Naive thymus-derived CD4-positive, alpha-beta T cell (primary cell): ENCODE measurements around the gene KDELR3. TPM values are rescaled to one million over a fixed set of nuclear protein-coding genes. Genes with fewer than 3 reads are reported as not detected.

ENCODE experiments used
- ATAC-seq: fragments of 150-1000 bp; cut with Tn5 transposase; 2 replicates; pipeline ENCODE4 v1.10.0; 2021; ENCODE audit warnings: mild to moderate bottlenecking, moderate library complexity
- CTCF ChIA-PET: fragments of 350-600 bp; sonication (Branson Sonifier 250); formaldehyde crosslinking; loops from one replicate; lab custom pipeline; 2021; ENCODE audit warnings: antibody characterized with exemption; lab: Charles Lee
- POLR2A ChIA-PET: fragments of 350-600 bp; sonication (Branson Sonifier 250); formaldehyde crosslinking; loops from one replicate; lab custom pipeline; 2021; ENCODE audit warnings: antibody characterized with exemption, inconsistent platforms; lab: Charles Lee
- DNase-seq, 9 donors: peaks; one replicate each; pipeline versions ENCODE4 v3.0.0 to v3.0.0-alpha.2; 2020 to 2022; ENCODE audit warnings: mixed read lengths in 1 of 9
- H3K27ac ChIP-seq: one replicate; pipeline ENCODE4 v1.7.0; 2013; ENCODE audit warnings: mild to moderate bottlenecking, low read depth, low read length, moderate library complexity
- H3K27me3 ChIP-seq, 2 donors: one replicate each; pipeline ENCODE4 v1.7.0; 2013; ENCODE audit warnings: low read length in 2 of 2, mild to moderate bottlenecking in 2 of 2, moderate library complexity in 2 of 2; ENCODE audit not compliant: control insufficient read depth in 2 of 2, insufficient read depth in 2 of 2
- H3K36me3 ChIP-seq, 3 experiments: 1 replicate in 2 of 3; 2 replicates in 1 of 3; pipeline ENCODE4 v1.7.0; 2013; ENCODE audit warnings: low read length in 3 of 3, mild to moderate bottlenecking in 3 of 3, moderate library complexity in 1 of 3; ENCODE audit not compliant: insufficient read depth in 3 of 3, control insufficient read depth in 2 of 3
- H3K4me1 ChIP-seq, 2 donors: one replicate each; pipeline ENCODE4 v1.7.0; 2013; ENCODE audit warnings: low read length in 2 of 2, mild to moderate bottlenecking in 2 of 2, moderate library complexity in 1 of 2; ENCODE audit not compliant: control insufficient read depth in 2 of 2, insufficient read depth in 2 of 2
- H3K4me3 ChIP-seq: 2 replicates; pipeline ENCODE4 v1.7.0; 2013; ENCODE audit warnings: mild to moderate bottlenecking, low read length
- H3K9me3 ChIP-seq, 3 experiments: 1 replicate in 2 of 3; 2 replicates in 1 of 3; pipeline ENCODE4 v1.7.0; 2013; ENCODE audit warnings: low read length in 3 of 3; ENCODE audit not compliant: control insufficient read depth in 2 of 3
- H3K27ac Mint-ChIP-seq, 9 donors: one replicate each; pipeline ENCODE4 v1.8.0; 2020 to 2022; ENCODE audit warnings: mixed read lengths in 9 of 9, mild to moderate bottlenecking in 8 of 9, moderate library complexity in 5 of 9, inconsistent platforms in 2 of 9
- H3K27me3 Mint-ChIP-seq, 5 donors: one replicate each; pipeline ENCODE4 v1.8.0; 2021 to 2022; ENCODE audit warnings: mixed read lengths in 5 of 5, mild to moderate bottlenecking in 1 of 5
- H3K36me3 Mint-ChIP-seq, 5 donors: one replicate each; pipeline ENCODE4 v1.8.0; 2020 to 2022; ENCODE audit warnings: mixed read lengths in 5 of 5, mild to moderate bottlenecking in 3 of 5, inconsistent platforms in 1 of 5
- H3K4me1 Mint-ChIP-seq, 7 donors: one replicate each; pipeline ENCODE4 v1.8.0; 2020 to 2022; ENCODE audit warnings: mixed read lengths in 7 of 7, mild to moderate bottlenecking in 3 of 7, inconsistent platforms in 1 of 7
- H3K4me3 Mint-ChIP-seq, 10 donors: one replicate each; pipeline ENCODE4 v1.8.0; 2020 to 2022; ENCODE audit warnings: mild to moderate bottlenecking in 10 of 10, mixed read lengths in 10 of 10, moderate library complexity in 6 of 10, inconsistent platforms in 2 of 10
- H3K9me3 Mint-ChIP-seq, 11 donors: one replicate each; pipeline ENCODE4 v1.8.0; 2020 to 2022; ENCODE audit warnings: mixed read lengths in 11 of 11, mild to moderate bottlenecking in 4 of 11, inconsistent platforms in 1 of 11, moderate library complexity in 1 of 11
- intact Hi-C, 2 donors: fragments of 100-400 bp; cut with micrococcal nuclease; formaldehyde crosslinking; loops; one replicate each; pipeline ENCODE4 v1.15.1; 2023
- polyA plus RNA-seq, 2 donors: library from polyadenylated mRNA; unstranded; fragments of 300-500 nt; fragmentation: Illumina TruSeq; gene quantifications; one replicate each; pipeline ENCODE4 v1.2.3, GENCODE V29; 2021
- total RNA-seq, 6 experiments: library from RNA in 5 of 6; stranded (reverse) in 5 of 6; gene quantifications; 1 replicate in 5 of 6; 2 replicates in 1 of 6; pipeline ENCODE4 v1.2.3 and lab custom pipeline; 2021 to 2026

The KDELR3 gene
- total and polyA plus RNA-seq, 7 experiments from 2014 or later, result 0.80 TPM; not detected in 6

DNA sequence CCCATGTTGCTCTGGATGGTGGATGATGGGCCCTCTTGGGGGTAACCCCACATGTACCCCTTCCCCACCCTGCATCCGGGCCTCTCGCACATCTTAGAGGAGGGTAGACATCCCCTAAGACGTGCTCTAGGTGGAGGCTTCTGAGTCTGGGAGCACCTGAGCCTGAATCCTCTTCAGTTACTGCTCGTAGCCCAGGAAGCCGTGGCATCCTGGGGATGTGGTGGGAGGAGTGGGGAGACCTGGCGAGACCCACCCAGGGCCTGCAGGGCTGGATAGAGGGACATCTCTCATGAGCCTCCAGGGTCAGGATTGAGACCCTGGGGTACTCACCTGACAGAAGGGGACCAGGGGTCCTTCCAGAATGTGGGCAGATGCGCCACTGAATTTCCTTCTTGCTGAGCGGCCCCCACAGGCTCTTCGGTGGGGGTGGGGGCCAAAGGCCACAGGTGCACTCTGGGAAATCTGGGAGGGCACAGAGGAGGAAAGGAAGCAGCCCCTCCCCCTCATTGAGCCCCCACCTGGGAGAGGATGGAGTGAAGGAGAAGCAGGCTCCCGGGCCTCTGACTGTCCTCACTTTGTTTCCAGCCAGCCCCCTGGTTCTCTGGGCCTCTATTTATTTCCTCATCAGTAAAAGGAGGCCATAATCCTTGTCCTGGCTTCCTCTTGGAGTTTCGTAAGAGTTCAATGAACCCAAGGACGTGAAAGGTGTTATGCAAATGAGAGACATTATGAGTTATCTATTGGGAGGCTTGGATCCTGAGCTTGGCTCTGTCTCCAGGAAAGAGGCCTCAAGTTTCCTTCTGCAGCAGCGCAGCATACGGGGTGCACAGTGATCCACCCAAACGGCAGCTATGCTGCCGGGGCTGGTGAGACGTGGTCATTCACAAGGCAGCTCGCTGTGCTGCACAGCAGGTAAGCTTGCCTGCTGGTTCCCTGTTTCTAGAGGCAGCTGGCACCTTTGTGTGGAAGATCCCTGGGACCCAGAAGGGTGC lies 44.1 kb upstream of the KDELR3 start:
- H3K27me3 Mint-ChIP-seq, result peaks cover 0 to 3% (median 0%) of the 10 kb centered on the region in 5 donors
- no peaks in the 10 kb centered on the region for H3K36me3 Mint-ChIP-seq
- Histone ChIP-seq H3K4me3 (no peak overlapping the region), H3K36me3 (no peaks in the 10 kb centered on the region), H3K27ac (no peak overlapping the region), H3K4me1 (no peaks in the 10 kb centered on the region), H3K27me3 (no peaks in the 10 kb centered on the region), H3K9me3 (no peaks in the 10 kb centered on the region)
- intact Hi-C loops, result no loop called here
- CTCF ChIA-PET, result no interaction called here
- no peak overlapping the region for H3K27ac Mint-ChIP-seq
- ATAC-seq (no peak), DNase-seq (no peak)
- H3K4me1 Mint-ChIP-seq, result no peaks in the 10 kb centered on the region
- POLR2A ChIA-PET, result no interaction called here
- no peak overlapping the region for H3K4me3 Mint-ChIP-seq
- H3K9me3 Mint-ChIP-seq, result no peaks in the 10 kb centered on the region

DNA sequence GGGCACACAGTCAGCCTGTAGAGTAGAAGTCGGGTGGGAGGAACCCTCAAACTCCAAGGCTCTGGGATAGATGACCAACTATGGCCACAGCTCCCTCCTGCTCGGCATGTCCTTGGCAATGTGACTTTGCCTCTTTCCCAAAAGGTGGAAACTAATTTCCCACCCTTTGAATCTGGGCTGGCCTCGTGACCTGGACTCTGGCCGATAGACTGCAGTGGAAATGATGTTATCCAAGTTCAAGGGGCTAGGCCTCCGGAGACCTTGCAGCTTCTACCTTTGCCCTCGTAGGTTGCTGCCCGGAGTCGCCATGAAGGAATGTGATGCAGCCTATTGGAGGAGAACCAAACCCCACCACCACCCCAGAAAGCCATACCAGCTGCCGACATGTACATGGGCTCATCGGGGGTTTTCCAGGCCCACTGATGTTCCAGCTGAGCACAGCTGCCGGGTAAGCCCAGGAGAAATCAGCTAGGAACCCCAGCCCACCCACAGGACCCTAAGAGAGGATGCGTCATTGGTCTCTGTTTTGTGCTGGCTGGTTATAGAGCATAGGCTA lies 43.3 kb upstream of the KDELR3 start:
- Histone ChIP-seq H3K36me3 (no peaks in the 10 kb centered on the region), H3K4me3 (no peak overlapping the region), H3K9me3 (no peaks in the 10 kb centered on the region), H3K4me1 (no peaks in the 10 kb centered on the region), H3K27me3 (no peaks in the 10 kb centered on the region), H3K27ac (no peak overlapping the region)
- DNase-seq (no peak), ATAC-seq (no peak)
- intact Hi-C loops, result no loop called here
- Mint-ChIP-seq H3K27me3 (no peaks in the 10 kb centered on the region), H3K4me3 (no peak overlapping the region), H3K9me3 (no peaks in the 10 kb centered on the region), H3K27ac (no peak overlapping the region), H3K36me3 (no peaks in the 10 kb centered on the region), H3K4me1 (no peaks in the 10 kb centered on the region)
- ChIA-PET CTCF (no interaction called here), POLR2A (no interaction called here)

DNA sequence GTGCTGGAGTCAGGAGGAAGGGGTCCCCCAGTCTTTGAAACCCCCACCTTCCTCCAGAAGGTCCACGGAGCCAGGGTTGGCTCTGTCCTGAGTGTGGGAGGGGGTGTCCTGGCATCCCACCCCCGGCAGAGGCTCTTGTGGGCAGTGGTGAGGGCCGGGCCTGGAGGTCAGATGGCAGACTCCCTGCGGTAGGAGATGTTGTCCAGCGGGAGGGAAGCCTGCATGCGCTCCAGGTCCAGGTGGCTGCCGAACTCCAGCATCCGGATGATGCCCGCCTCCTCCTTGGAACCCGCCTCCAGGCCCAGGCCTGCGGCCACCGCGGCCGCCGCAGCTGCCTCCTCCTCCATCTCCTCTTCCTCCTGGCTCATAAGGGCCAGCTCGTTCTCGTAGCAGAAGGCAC lies 41.3 kb upstream of the KDELR3 start:
- Histone ChIP-seq H3K27me3 (no peaks in the 10 kb centered on the region), H3K27ac (no peak overlapping the region), H3K4me1 (no peaks in the 10 kb centered on the region), H3K4me3 (no peak overlapping the region), H3K9me3 (no peaks in the 10 kb centered on the region), H3K36me3 (no peaks in the 10 kb centered on the region)
- DNase-seq (no peak), ATAC-seq (no peak)
- Mint-ChIP-seq H3K4me3 (no peak overlapping the region), H3K27ac (no peak overlapping the region), H3K27me3 (no peaks in the 10 kb centered on the region), H3K36me3 (no peaks in the 10 kb centered on the region), H3K4me1 (no peaks in the 10 kb centered on the region), H3K9me3 (no peaks in the 10 kb centered on the region)
- POLR2A ChIA-PET, result no interaction called here
- CTCF ChIA-PET, result no interaction called here
- intact Hi-C loops, result no loop called here

DNA sequence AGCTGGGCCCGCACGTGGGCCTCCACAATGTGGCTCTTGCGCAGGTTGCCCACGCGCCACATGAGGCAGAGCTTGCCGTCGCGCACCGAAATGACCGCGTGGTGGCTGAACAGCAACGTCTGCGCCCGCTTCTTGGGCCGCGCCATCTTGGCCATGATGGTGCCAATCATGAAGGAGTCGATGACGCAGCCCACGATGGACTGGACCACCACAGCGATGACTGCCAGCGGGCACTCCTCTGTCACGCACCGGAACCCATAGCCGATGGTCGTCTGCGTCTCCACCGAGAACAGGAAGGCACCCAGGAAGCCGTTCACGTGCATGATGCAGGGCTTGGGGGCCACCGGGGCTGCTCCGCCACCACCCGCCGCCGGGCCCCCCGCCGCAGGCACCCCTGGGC lies 40.4 kb upstream of the KDELR3 start:
- POLR2A ChIA-PET, result no interaction called here
- no peaks in the 10 kb centered on the region for H3K27me3 Mint-ChIP-seq

DNA sequence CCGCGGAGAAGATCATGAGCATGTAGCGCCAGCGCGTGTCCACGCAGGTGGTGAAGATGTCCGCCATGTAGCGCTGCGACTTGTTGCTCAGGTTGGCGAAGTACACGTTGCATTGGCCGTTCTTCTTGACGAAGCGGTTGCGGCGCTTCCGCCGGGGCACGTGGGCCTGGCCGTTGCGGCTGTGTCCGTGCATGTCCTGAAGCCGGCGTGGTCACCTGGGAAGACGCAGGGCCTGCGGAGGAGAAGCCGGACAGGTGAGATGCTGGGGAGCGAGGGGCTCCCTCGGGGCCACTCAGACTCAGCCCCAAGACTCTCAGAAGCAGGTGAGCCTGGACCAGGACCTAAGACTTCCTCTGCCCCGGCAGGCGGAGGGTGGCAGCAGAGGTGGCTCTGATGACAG lies 40.0 kb upstream of the KDELR3 start:
- H3K27me3 ChIP-seq, result no peaks in the 10 kb centered on the region
- ATAC-seq, result no peak
- Mint-ChIP-seq H3K4me3 (no peak overlapping the region), H3K36me3 (no peaks in the 10 kb centered on the region), H3K27me3 (no peaks in the 10 kb centered on the region), H3K9me3 (no peaks in the 10 kb centered on the region), H3K4me1 (no peaks in the 10 kb centered on the region), H3K27ac (peak overlapping the region in 1 of 9 donors; percentile 31)
- H3K4me3 ChIP-seq, result no peak overlapping the region
- POLR2A ChIA-PET, result no interaction called here
- no peaks in the 10 kb centered on the region for H3K36me3 ChIP-seq
- no peak for DNase-seq
- H3K27ac ChIP-seq, result no peak overlapping the region
- intact Hi-C loops, result no loop called here
- H3K4me1 ChIP-seq, result no peaks in the 10 kb centered on the region
- CTCF ChIA-PET, result no interaction called here
- H3K9me3 ChIP-seq, result no peaks in the 10 kb centered on the region

More for the DNA sequence above, 40.4 kb upstream of the KDELR3 start:
- no peaks in the 10 kb centered on the region for H3K27me3 ChIP-seq
- intact Hi-C loops, result no loop called here
- CTCF ChIA-PET, result no interaction called here
- H3K36me3 ChIP-seq, result no peaks in the 10 kb centered on the region
- ATAC-seq, result no peak
- H3K36me3 Mint-ChIP-seq, result no peaks in the 10 kb centered on the region
- no peak overlapping the region for H3K27ac ChIP-seq
- H3K9me3 Mint-ChIP-seq, result no peaks in the 10 kb centered on the region
- H3K4me1 ChIP-seq, result no peaks in the 10 kb centered on the region
- H3K4me1 Mint-ChIP-seq, result no peaks in the 10 kb centered on the region
- no peaks in the 10 kb centered on the region for H3K9me3 ChIP-seq
- H3K27ac Mint-ChIP-seq, result no peak overlapping the region
- no peak overlapping the region for H3K4me3 ChIP-seq
- no peak overlapping the region for H3K4me3 Mint-ChIP-seq
- DNase-seq, result no peak

DNA sequence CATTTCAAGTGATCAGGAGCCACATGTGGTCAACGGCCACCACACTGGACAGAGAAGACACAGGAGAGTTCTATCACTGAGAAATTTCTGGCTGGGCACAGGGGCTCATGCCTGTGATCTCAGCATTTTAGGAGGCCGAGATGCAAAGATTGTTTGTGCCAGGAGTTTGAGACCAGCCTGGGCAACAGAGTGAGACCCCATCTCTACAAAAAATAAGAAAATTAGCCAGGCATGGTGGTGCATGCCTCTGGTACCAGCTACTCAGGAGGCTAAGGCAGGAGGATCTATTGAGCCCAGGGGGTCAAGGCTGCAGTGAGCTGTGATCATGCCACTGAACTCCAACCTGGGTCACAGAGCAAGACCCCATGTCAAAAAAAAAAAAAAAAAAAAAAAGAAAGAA lies 39.2 kb upstream of the KDELR3 start:
- CTCF ChIA-PET, result interaction anchor here (0.7 kb wide), 1 partner anchor 33 kb away, joined by 4 read pairs; no protein-coding TSS in a partner anchor
- intact Hi-C loops, result no loop called here
- H3K4me3 ChIP-seq, result no peak overlapping the region
- DNase-seq, result no peak
- no peaks in the 10 kb centered on the region for H3K4me1 Mint-ChIP-seq
- no peaks in the 10 kb centered on the region for H3K9me3 ChIP-seq
- no peaks in the 10 kb centered on the region for H3K9me3 Mint-ChIP-seq
- H3K36me3 ChIP-seq, result no peaks in the 10 kb centered on the region
- POLR2A ChIA-PET, result no interaction called here
- no peak overlapping the region for H3K4me3 Mint-ChIP-seq
- ATAC-seq, result no peak
- H3K4me1 ChIP-seq, result no peaks in the 10 kb centered on the region
- no peaks in the 10 kb centered on the region for H3K27me3 ChIP-seq
- peak overlapping the region in 1 of 9 donors; percentile 31 for H3K27ac Mint-ChIP-seq
- H3K27ac ChIP-seq, result no peak overlapping the region
- H3K36me3 Mint-ChIP-seq, result no peaks in the 10 kb centered on the region
- H3K27me3 Mint-ChIP-seq, result no peaks in the 10 kb centered on the region
